ENCODE data around the gene CXCR2. TPM values are rescaled to one million over a fixed set of nuclear protein-coding genes. Genes with fewer than 3 reads are reported as not detected.

The CXCR2 gene
- polyA plus RNA-seq, 1 donor = 0.12 TPM

- no CpG with 5 or more reads among the region's 1 CpG for WGBS (ENCODE audit: insufficient coverage, low lambda C conversion rate)
- Histone ChIP-seq H3K36me3 (ENCODE audit: control insufficient read depth, insufficient read depth, low read length) (no peaks in the 10 kb centered on the region), H3K27me3 (ENCODE audit: control insufficient read depth, insufficient read depth, low read length) (no peaks in the 10 kb centered on the region), H3K27ac (ENCODE audit: low read length) (no peak overlapping the region), H3K9me3 (ENCODE audit: control insufficient read depth, low read depth, low read length) (no peaks in the 10 kb centered on the region), H3K4me3 (ENCODE audit: low read length) (no peak overlapping the region), H3K4me1 (ENCODE audit: control insufficient read depth, insufficient read depth, low read length) (peaks cover 30% of the 10 kb centered on the region)
- DNase-seq = no peak
Observed at GRCh38 chr2:218184331-218184730, 58.5 kb downstream of the CXCR2 start.

- Histone ChIP-seq H3K27ac (ENCODE audit: low read length) (no peak overlapping the region), H3K4me3 (ENCODE audit: low read length) (no peak overlapping the region), H3K9me3 (ENCODE audit: control insufficient read depth, low read depth, low read length) (no peaks in the 10 kb centered on the region), H3K36me3 (ENCODE audit: control insufficient read depth, insufficient read depth, low read length) (no peaks in the 10 kb centered on the region), H3K27me3 (ENCODE audit: control insufficient read depth, insufficient read depth, low read length) (no peaks in the 10 kb centered on the region), H3K4me1 (ENCODE audit: control insufficient read depth, insufficient read depth, low read length) (peaks cover 18% of the 10 kb centered on the region)
- WGBS (ENCODE audit: insufficient coverage, low lambda C conversion rate) = no CpG with 5 or more reads among the region's 8 CpGs
- DNase-seq = peak; percentile 58 to 80
Observed at GRCh38 chr2:218186355-218186766, 60.5 kb downstream of the CXCR2 start.

Other genes with a start within 250 kb of the CXCR2 start
- 26.8 TPM for gene TNS1, start 123.0 kb upstream of the CXCR2 start, polyA plus RNA-seq
- gene RUFY4, start 56.8 kb upstream of the CXCR2 start, polyA plus RNA-seq = 0.69 TPM
- 0.01 TPM for gene CXCR1, start 40.9 kb downstream of the CXCR2 start, polyA plus RNA-seq
- 269 TPM for gene ARPC2, start 91.2 kb downstream of the CXCR2 start, polyA plus RNA-seq
- gene GPBAR1, start 135.0 kb downstream of the CXCR2 start, polyA plus RNA-seq = 3.9 TPM
- gene AAMP, start 144.1 kb downstream of the CXCR2 start, polyA plus RNA-seq = 105 TPM
- gene PNKD, start 144.5 kb downstream of the CXCR2 start, polyA plus RNA-seq = 103 TPM
- 236 TPM for gene TMBIM1, start 166.5 kb downstream of the CXCR2 start, polyA plus RNA-seq
- gene CATIP, start 230.8 kb downstream of the CXCR2 start, polyA plus RNA-seq = 0.12 TPM

All from large intestine (tissue), 3 donors.